Measurements from ENCODE around the gene PRUNE1.

- TF ChIP-seq CTCF (IDR thresholded peaks at IDR 0.05) (no peak), POLR2A (IDR thresholded peaks at IDR 0.05) (no peak)
Measured at GRCh38 chr1:151035167-151035566, 26.9 kb downstream of the PRUNE1 start.
